Fibroblast of skin of left biceps (primary cell): ENCODE measurements around the gene GAMT.
A peak's percentile ranks its signal among the peaks of the same experiment; 100 is the strongest.

Experiments
- DNase-seq, 2 experiments: peaks; one replicate each; pipeline ENCODE4 v3.0.0-alpha.2; 2013; ENCODE audit warnings: low read depth in 2 of 2

Gene GAMT

GRCh38 chr19:1385816-1386215 lies 15.5 kb downstream of the GAMT start:
- DNase-seq: no peak

GRCh38 chr19:1384478-1385110 lies 16.7 kb downstream of the GAMT start:
- DNase-seq: no peak

GRCh38 chr19:1384085-1384462 lies 17.3 kb downstream of the GAMT start:
- DNase-seq: no peak

GRCh38 chr19:1383312-1384084 lies 17.8 kb downstream of the GAMT start, which contains the start of gene NDUFS7:
NDUFS7 (plus strand) TSS chr19:1383907; CDS start chr19:1383927, 20 bp downstream.
- DNase-seq: peak; percentile 76 to 81

GRCh38 chr19:1383017-1383311 lies 18.4 kb downstream of the GAMT start:
- no peak for DNase-seq

GRCh38 chr19:1382250-1382649 lies 19.1 kb downstream of the GAMT start:
- no peak for DNase-seq

- no peak for DNase-seq
Observed at GRCh38 chr19:1379961-1380489, 21.3 kb downstream of the GAMT start.

- no peak for DNase-seq
Observed at GRCh38 chr19:1379126-1379905, 22.0 kb downstream of the GAMT start.

- no peak for DNase-seq
Observed at GRCh38 chr19:1377965-1378785, 23.2 kb downstream of the GAMT start.

- no peak for DNase-seq
Observed at GRCh38 chr19:1377176-1377964, 24.0 kb downstream of the GAMT start.

- no peak for DNase-seq
Observed at GRCh38 chr19:1376415-1376805, 24.9 kb downstream of the GAMT start.

GRCh38 chr19:1374250-1374577 lies 27.1 kb downstream of the GAMT start:
- no peak for DNase-seq

- DNase-seq: no peak
Observed at GRCh38 chr19:1373534-1374249, 27.6 kb downstream of the GAMT start.

GRCh38 chr19:1373042-1373533 lies 28.3 kb downstream of the GAMT start:
- no peak for DNase-seq

GRCh38 chr19:1370579-1371361 lies 30.6 kb downstream of the GAMT start:
- no peak for DNase-seq

GRCh38 chr19:1369214-1369805 lies 32.0 kb downstream of the GAMT start:
- no peak for DNase-seq

GRCh38 chr19:1366899-1367870 lies 34.2 kb downstream of the GAMT start:
- no peak for DNase-seq

GRCh38 chr19:1366296-1366695 lies 35.0 kb downstream of the GAMT start:
- DNase-seq: no peak
